ENCODE results near the gene CFAP61. TPM values are rescaled to one million over a fixed set of nuclear protein-coding genes. Genes with fewer than 3 reads are reported as not detected.

CFAP61 gene
- polyA plus RNA-seq, 12 donors: 2.2 to 9.5 (median 5.1) TPM; not detected in 2

- DNase-seq: no peak
Measured at GRCh38 chr20:20275636-20276035, 223.3 kb downstream of the CFAP61 start.

DNA sequence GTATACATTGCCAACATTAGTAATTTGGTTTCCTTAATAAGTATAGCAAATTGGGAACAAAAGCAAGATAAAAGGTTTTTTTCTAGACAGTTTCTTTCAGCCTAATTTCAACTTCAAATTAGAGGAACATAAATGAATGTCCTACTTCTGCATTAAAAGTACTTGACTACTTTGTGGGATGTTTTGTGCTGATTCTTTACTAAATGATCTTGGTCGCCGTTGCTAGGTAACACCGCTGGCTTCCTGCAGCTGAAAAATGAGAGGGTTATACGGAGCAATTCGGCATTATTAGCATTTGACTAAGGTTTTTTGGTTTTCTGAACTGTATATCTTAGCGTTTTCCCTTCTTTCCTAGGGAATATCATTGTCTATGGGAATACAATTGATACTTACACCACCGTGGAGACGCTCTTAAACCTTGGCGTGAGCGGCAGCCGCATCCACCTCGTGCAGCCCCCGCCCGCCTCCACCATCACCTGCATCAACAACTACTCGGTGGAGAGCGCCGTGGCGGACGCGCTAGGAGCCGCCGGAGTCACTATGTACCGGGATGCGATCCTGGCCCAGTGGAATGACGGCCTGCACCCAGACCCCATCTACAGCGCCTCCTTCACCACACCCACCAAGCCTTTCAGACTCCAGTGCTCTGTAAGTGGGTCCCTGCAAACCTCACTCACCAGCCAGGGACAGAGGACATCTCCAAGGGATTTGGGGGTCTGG is 224.6 kb downstream of the CFAP61 start:
- DNase-seq: peak; percentile 21

DNA sequence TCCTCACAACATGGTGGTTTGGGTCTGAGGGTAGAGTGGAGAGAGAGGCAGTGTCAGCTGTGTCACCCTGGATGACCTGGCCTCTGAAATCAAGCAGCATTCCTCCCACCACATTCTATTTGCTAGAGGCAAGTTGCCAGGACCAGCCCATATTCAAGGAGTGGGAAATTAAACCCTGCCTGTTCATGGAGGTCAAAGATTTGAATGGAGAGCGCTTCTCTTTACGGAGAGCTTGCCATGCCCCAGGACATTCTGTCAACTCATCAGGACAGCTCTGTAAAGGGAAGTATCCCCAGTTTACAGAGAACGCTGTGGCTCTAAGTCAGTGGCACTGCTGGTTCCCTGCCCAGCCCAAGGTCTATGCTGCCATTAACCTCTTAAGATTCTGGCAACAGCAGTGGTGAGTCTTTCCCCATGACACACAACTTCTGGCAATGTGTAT is 225.6 kb downstream of the CFAP61 start:
- DNase-seq: no peak

- no peak for DNase-seq
Measured at GRCh38 chr20:20286061-20286460, 233.7 kb downstream of the CFAP61 start.

DNA sequence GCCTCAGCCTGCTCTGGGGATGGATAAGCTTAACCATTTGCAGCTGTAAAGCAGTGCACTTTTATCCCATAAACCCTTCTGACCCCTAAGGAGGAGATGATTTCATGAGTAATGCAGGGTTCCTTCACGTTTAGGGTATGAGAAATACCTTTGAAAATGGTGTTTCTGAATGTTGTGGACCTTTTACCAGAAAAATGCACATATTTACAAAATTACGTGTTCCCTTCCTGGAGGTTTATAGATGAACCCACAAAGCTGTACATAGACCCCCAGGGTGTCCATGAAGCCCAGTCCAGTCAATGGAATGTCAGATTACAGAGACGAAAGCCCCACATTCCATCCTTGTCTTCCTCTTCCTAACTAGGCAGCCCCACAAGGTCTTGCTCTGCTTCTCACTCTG is 237.0 kb downstream of the CFAP61 start:
- no peak for DNase-seq

- no peak for DNase-seq
Measured at GRCh38 chr20:20292472-20292871, 240.1 kb downstream of the CFAP61 start.

GRCh38 chr20:20293141-20293540 is 240.8 kb downstream of the CFAP61 start:
- DNase-seq: no peak

DNA sequence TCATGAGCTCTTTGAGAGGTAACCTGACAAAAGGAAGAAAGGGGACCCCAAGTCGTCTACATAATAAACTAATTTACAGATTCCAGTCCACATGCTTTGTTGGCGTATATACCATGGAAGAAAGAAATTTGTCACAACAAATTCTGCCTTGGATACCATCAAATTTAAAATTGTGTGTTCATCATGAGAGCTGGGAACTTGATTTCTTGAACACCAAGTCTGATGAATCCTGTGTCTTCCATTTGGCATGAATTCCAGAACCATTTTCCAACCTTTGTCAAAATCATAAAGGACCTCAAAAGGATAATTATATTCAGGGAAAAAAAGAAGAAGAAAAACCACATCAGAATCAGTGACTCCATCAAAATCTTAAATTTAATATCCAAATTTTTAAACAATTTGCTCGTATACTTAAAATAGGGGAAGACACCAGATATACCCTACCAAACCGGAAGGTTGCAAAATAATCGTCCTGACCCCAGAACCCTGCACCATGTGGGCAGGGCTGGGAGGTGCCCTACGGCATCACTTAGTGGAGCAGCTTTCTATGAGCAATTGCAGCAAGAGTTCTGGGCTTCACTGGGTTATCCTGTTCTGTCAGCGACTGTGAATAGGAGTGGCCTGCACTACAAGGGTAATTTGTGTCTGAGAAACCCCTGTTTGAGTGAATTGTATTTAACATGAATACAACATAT is 241.5 kb downstream of the CFAP61 start:
- DNase-seq: no peak

- no peak for DNase-seq
Measured at GRCh38 chr20:20295621-20296498, 243.5 kb downstream of the CFAP61 start.

- DNase-seq: no peak
Measured at GRCh38 chr20:20297181-20297580, 244.8 kb downstream of the CFAP61 start.

DNA sequence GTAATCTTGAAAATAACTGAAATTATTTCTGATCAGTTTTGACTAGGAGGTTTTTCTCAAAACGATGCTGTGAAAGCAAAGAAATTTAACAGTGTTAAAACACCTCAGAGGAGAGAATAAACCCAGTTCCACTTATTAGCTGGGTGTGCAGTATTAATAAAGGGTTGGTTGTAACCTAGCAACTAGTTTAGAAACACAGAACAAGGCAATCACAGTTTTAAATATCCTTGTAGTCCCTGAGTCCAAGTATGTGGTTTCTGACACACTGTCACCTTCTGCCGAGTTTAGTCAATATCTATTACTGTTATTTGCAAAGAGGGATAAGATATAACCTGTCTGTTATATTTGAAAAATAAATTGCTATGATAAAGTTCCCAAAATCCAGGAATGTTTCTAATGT is 245.4 kb downstream of the CFAP61 start:
- no peak for DNase-seq

DNA sequence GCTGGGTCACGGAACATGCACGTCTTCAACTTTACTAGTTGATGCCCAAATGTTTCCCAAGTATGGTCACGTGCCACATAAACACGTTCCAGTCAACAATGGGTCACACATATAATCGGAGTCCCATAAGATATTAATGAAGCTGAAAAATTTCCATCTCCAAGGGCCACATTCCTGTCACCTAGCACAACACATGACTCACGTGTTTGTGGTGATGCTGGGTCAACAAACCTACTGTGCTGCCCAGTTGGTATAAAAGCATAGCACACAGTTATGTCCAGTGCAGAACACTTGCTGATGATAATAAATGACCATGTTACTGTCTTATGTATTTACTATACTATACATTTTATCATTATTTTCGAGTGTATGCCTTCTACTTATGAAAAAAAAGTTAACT is 247.6 kb downstream of the CFAP61 start:
- no peak for DNase-seq

DNA sequence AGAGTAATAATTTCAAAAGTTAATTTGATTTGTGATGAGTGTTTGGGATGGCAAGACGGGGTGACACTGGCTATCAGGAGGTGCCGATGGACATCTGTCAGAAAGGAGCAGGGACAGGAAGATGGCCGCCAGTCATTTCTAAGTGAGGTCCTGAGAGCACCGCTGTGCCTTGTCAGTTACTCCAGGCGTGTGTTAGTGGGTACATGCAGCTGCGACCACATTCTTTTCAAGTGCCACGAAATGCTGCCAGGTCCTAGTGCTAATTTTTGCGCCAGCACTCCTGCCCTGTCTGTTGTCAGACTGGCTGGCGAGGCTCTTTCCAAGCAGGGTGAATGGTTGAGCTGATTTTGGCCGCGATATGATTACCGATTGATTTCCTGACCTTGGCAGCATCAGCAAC is 251.0 kb downstream of the CFAP61 start:
- DNase-seq: no peak

GRCh38 chr20:20303742-20304141 is 251.4 kb downstream of the CFAP61 start:
- DNase-seq: peak; percentile 11

- no peak for DNase-seq
Measured at GRCh38 chr20:20304942-20305341, 252.6 kb downstream of the CFAP61 start.

GRCh38 chr20:20312562-20312961 is 260.2 kb downstream of the CFAP61 start:
- no peak for DNase-seq

DNA sequence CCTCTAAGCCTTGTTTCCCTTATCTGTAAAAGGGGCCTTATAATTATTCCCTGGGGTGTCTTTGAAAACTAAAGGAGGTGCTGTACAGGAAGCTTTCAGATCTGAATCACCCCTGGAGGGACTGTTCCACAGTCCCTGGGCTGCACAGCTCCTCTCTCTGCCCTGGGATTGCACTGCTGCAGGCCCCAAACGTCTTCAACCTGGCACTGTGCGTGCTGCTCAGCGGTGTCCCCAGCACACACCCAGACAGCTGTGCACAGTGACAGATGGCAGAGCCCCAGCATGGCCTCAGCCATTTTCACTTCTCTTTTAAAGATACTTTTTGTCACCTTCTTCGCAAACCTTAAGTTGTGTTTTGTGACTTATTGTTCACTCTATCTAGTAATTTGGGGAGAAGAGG is 264.9 kb downstream of the CFAP61 start:
- DNase-seq: peak; percentile 21

DNA sequence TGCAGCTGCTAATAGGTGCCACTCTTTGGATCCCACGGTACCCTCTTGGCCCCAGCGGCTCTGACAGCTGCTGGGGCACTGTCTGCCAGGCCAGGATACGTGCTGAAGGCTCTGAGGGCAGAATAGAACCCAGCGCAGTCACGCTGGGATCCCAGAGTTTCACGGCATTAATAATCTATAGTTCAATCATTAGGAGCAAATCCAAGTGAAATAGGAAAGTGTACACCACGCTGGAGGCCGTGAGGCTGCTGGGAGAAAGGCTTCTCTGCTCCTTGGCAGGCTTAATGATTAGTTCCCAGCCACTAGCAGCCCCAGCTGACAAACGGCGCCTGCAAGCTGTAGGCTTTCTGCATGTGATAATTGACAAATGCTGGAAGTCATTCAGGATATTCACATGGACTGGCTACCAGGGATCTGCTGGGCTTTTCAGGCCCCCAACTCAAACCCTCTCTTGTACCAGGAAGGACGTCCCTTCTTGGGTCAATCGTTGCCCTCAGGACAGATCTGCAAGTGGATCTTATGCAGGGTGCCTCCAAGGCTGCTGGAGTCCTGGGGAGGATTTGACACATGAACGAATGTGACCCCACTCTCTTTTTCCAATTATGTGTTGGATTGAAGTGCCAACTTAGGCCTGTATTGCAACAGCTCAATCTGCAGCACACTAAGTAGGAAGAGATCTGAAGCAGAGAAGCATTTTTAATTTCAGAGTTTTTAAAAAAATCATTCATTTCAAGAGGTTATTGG is 265.5 kb downstream of the CFAP61 start:
- peak; percentile 7 for DNase-seq

DNA sequence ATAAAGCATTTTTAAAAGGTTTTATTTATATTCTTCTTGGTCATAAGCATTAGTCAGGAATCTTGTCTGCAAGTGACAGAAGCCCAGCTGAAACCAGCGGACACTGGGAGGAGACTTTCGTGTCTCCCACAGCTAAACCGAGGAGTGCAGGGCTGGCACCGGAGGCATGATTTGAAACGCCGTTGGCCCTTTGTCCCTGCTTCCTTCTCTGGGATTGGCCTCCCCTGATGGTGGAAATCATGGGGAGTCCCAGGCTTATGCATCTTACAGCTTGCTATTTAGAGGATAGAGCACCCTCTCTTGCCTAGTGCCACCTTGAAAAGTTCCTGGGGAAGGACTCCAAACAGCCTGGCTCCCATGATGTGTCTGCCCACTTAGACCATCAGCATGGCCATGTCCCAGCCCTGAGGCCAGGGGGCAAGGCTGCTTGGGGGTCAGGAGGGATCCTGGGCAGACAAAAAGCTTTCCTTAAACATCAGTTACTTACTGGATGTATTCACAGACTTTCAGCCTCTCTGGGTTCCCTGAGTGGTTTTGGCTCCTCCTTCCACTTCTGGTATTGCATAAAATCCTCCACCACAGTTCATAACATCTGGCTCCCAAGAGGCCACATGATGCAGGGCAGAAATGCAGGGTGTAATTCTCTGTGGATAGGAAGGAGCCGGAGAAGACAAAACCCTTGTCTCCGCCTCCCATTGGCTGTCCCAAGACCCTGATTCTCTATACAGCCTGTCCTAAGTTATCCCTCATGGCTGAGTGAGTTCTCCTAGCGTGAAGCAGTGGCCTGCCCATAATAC is 266.2 kb downstream of the CFAP61 start:
- peak; percentile 9 for DNase-seq

- DNase-seq: no peak
Measured at GRCh38 chr20:20321134-20321533, 268.8 kb downstream of the CFAP61 start.

- DNase-seq: no peak
Measured at GRCh38 chr20:20321917-20322316, 269.6 kb downstream of the CFAP61 start.

Data from muscle of arm (tissue), 12 donors.